ENCODE measurements around the gene CADM3.

CADM3 gene

DNA sequence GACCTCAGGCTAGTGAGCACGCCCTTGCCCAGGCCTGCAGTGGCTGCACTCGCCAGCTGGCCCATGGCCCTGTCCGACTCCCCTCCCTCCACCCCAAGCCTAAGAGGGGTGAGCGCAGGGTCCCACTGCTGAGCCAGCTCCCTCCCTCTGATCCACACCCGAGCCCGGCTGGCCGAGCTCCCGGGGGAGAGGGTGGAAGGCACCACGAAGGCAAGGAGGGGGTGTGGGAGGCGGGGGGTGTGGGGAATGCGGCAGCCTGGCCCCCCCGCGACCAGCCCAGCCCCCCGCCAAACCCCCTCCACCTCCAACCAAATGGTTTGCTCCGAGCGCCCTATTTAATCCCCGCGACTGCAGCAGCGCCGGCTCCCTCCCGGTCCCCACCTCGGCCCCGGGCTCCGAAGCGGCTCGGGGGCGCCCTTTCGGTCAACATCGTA is at the start of gene CADM3:
CADM3 (plus strand) TSS at position 362 of the 434 bp plus-strand sequence. CDS start 151 bp downstream, outside the sequence.
- no peak for ATAC-seq
- H3K4me3 Mint-ChIP-seq, result peak within 1 kb of the TSS; percentile 69
- peaks cover 37% of the 10 kb centered on the region for H3K27me3 Mint-ChIP-seq
- H3K4me1 Mint-ChIP-seq, result peaks cover 26% of the 10 kb centered on the region
- H3K9me3 Mint-ChIP-seq, result no peaks in the 10 kb centered on the region
- H3K36me3 Mint-ChIP-seq, result no peaks in the 10 kb centered on the region
- no peak within 1 kb of the TSS for H3K27ac Mint-ChIP-seq

DNA sequence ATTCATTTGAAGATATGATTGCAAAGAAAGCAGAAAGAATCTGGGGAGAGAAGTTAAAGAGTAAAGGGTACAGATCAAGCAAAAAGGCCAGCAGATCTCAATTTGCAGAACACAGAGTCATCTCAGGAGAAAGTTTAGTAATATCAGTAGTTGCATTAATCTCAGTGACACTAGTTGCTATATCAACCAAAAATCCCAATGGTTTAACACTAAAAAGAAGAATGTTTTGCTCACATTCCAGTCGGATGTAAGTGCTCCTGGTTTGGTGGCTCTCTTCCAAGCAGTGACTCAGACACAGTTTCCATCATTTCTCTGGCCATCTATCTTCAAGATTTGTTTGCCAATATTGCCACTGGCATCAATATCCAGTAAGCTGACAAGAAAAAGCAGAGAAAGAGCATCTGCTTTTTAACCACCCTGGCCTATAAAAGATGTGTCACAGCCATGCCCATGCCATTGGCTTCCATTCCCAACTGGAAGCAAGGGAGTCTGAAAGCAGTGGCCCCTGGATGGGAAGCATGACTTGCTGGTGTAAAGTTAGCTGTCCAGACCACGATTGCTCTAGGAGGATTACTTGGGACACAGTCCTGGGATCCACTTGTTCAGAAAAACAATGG is 49.3 kb upstream of the CADM3 start:
- Mint-ChIP-seq H3K36me3 (no peaks in the 10 kb centered on the region), H3K27ac (peak overlapping the region; percentile 81), H3K9me3 (no peaks in the 10 kb centered on the region), H3K4me1 (peaks cover 12% of the 10 kb centered on the region), H3K27me3 (no peaks in the 10 kb centered on the region), H3K4me3 (no peak overlapping the region)
- peak; percentile 83 for ATAC-seq

DNA sequence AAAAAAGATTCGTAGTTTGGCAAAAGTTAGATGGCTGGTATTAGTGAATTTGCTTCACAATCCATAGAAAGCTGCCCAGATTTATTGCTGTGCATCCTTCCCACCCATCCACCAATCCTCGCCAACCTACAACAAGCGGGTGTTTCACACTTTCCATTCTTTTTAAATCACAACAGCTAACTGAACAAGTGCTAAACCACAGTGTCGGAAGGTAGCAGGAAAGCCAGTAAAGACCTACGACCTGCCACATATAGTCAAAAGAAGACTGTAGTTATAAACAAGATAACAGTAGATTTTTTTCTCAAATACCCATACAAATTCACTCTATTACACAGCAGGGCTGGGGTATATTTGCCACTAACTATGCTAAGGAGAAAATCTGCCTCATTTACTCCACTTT is 47.8 kb upstream of the CADM3 start:
- no peak for ATAC-seq
- no peaks in the 10 kb centered on the region for H3K27me3 Mint-ChIP-seq

GRCh38 chr1:159132271-159132881 is 39.0 kb upstream of the CADM3 start:
- H3K4me3 Mint-ChIP-seq, result no peak overlapping the region
- H3K9me3 Mint-ChIP-seq, result no peaks in the 10 kb centered on the region
- ATAC-seq, result no peak
- H3K27ac Mint-ChIP-seq, result no peak overlapping the region
- H3K4me1 Mint-ChIP-seq, result no peaks in the 10 kb centered on the region
- no peaks in the 10 kb centered on the region for H3K36me3 Mint-ChIP-seq
- H3K27me3 Mint-ChIP-seq, result no peaks in the 10 kb centered on the region

More for the DNA sequence above, 47.8 kb upstream of the CADM3 start:
- Mint-ChIP-seq H3K4me1 (peaks cover 12% of the 10 kb centered on the region), H3K27ac (no peak overlapping the region), H3K36me3 (no peaks in the 10 kb centered on the region), H3K9me3 (no peaks in the 10 kb centered on the region), H3K4me3 (no peak overlapping the region)

GRCh38 chr1:159140474-159140873 is 30.9 kb upstream of the CADM3 start:
- Mint-ChIP-seq H3K4me3 (no peak overlapping the region), H3K36me3 (no peaks in the 10 kb centered on the region), H3K4me1 (no peaks in the 10 kb centered on the region), H3K27me3 (no peaks in the 10 kb centered on the region), H3K9me3 (no peaks in the 10 kb centered on the region), H3K27ac (no peak overlapping the region)
- no peak for ATAC-seq

- H3K9me3 Mint-ChIP-seq, result no peaks in the 10 kb centered on the region
- no peaks in the 10 kb centered on the region for H3K4me1 Mint-ChIP-seq
- no peak overlapping the region for H3K4me3 Mint-ChIP-seq
- H3K27me3 Mint-ChIP-seq, result peaks cover 5% of the 10 kb centered on the region
- peaks cover 7% of the 10 kb centered on the region for H3K36me3 Mint-ChIP-seq
- no peak for ATAC-seq
- H3K27ac Mint-ChIP-seq, result no peak overlapping the region
These were observed 29.6 kb upstream of the CADM3 start for GRCh38 chr1:159141584-159142390.

GRCh38 chr1:159142391-159142663 is 29.1 kb upstream of the CADM3 start:
- no peak overlapping the region for H3K4me3 Mint-ChIP-seq
- H3K27ac Mint-ChIP-seq, result no peak overlapping the region
- H3K36me3 Mint-ChIP-seq, result peaks cover 9% of the 10 kb centered on the region
- H3K27me3 Mint-ChIP-seq, result peaks cover 9% of the 10 kb centered on the region
- no peaks in the 10 kb centered on the region for H3K4me1 Mint-ChIP-seq
- H3K9me3 Mint-ChIP-seq, result no peaks in the 10 kb centered on the region
- ATAC-seq, result no peak

- Mint-ChIP-seq H3K9me3 (no peaks in the 10 kb centered on the region), H3K27ac (no peak overlapping the region), H3K36me3 (peaks cover 9% of the 10 kb centered on the region), H3K4me1 (no peaks in the 10 kb centered on the region), H3K27me3 (peaks cover 9% of the 10 kb centered on the region), H3K4me3 (no peak overlapping the region)
- no peak for ATAC-seq
These were observed 28.5 kb upstream of the CADM3 start for GRCh38 chr1:159142726-159143510.

GRCh38 chr1:159144571-159144970 is 26.8 kb upstream of the CADM3 start:
- Mint-ChIP-seq H3K27me3 (peaks cover 9% of the 10 kb centered on the region), H3K4me1 (no peaks in the 10 kb centered on the region), H3K4me3 (no peak overlapping the region)

DNA sequence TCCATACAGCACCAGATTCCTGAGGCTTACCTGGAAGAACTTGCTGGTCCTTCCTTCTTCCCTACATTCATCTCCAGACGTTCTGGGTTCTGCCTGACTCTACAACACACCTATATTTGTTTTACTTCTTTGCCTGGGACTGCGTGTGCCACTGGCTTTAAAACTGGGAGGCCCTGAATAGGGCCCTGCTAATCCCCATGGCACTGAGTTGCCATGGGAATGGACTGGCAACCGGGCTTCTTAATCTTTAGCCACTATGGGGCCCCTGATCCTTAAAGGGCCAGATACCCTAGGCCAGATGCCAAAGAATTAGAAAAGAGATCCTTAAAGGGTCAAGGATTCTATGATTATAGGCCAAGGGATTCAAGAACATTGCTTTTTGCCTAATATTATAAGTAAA is 24.4 kb upstream of the CADM3 start:
- ATAC-seq, result no peak
- peaks cover 16% of the 10 kb centered on the region for H3K27me3 Mint-ChIP-seq
- no peak overlapping the region for H3K4me3 Mint-ChIP-seq
- peaks cover 2% of the 10 kb centered on the region for H3K4me1 Mint-ChIP-seq
- no peaks in the 10 kb centered on the region for H3K9me3 Mint-ChIP-seq
- peaks cover 9% of the 10 kb centered on the region for H3K36me3 Mint-ChIP-seq
- no peak overlapping the region for H3K27ac Mint-ChIP-seq

More at GRCh38 chr1:159144571-159144970, 26.8 kb upstream of the CADM3 start:
- no peaks in the 10 kb centered on the region for H3K9me3 Mint-ChIP-seq
- no peak for ATAC-seq
- H3K27ac Mint-ChIP-seq, result no peak overlapping the region
- H3K36me3 Mint-ChIP-seq, result peaks cover 9% of the 10 kb centered on the region

GRCh38 chr1:159152031-159152430 is 19.4 kb upstream of the CADM3 start:
- Mint-ChIP-seq H3K9me3 (no peaks in the 10 kb centered on the region), H3K27me3 (peaks cover 9% of the 10 kb centered on the region), H3K36me3 (peaks cover 3% of the 10 kb centered on the region), H3K27ac (no peak overlapping the region), H3K4me1 (peaks cover 17% of the 10 kb centered on the region), H3K4me3 (no peak overlapping the region)
- ATAC-seq, result no peak

DNA sequence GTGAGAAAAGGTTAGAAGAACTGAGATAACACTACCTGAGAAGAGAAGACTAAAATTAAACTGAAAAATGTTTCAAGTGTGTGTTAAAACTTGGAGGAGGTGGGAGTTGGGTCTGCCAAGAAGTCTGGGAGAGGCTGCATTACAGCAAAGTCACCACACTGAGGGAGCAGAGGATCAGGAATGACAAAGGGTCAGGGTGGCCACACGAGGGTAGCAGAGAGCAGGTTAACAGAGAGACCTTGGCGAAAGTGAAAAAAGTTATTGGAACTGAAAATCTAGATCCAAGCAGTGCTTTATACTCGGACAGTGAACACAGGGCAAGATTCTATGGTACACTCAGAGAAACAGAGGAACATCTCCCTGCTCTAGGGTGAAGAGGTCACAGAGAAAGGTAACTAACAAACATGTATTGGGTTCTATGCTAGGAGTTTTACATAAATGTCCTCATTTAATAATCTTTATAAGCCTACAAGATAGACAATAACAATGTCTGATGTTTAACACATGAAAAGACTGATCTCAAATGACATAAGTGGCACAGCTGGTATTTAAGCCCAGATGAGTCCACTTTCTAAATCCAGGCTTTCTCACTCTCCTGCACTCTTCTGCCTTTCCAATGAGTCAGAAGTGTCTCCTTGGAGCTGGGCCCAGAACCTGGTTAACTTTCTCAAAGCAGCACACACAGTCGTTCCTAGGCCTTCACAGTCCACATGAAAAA is 10.3 kb upstream of the CADM3 start:
- Mint-ChIP-seq H3K9me3 (no peaks in the 10 kb centered on the region), H3K27ac (no peak overlapping the region), H3K27me3 (no peaks in the 10 kb centered on the region), H3K4me3 (no peak overlapping the region), H3K4me1 (peaks cover 15% of the 10 kb centered on the region), H3K36me3 (peaks cover 16% of the 10 kb centered on the region)
- ATAC-seq, result peak; percentile 89

DNA sequence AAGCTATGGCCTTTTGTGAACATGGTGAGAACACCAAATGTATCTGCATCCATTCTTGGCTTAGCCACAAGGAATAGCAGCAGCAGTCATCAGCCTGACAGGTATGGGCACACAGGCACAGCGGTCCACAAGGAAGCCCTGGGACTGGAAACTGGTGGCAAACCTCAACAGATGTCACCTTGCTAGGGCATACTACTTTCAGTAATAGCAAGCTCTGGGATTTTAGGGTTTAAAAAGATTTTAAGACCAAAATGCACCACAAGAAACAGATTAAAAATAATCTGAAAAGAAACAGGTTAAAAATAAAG is 9.7 kb upstream of the CADM3 start:
- no peak for ATAC-seq

GRCh38 chr1:159162516-159163265 is 8.7 kb upstream of the CADM3 start:
- H3K4me3 Mint-ChIP-seq, result no peak overlapping the region
- H3K9me3 Mint-ChIP-seq, result no peaks in the 10 kb centered on the region
- no peak for ATAC-seq
- H3K36me3 Mint-ChIP-seq, result peaks cover 10% of the 10 kb centered on the region
- no peak overlapping the region for H3K27ac Mint-ChIP-seq
- H3K4me1 Mint-ChIP-seq, result peaks cover 15% of the 10 kb centered on the region
- no peaks in the 10 kb centered on the region for H3K27me3 Mint-ChIP-seq

More for the DNA sequence above, 9.7 kb upstream of the CADM3 start:
- H3K27me3 Mint-ChIP-seq, result no peaks in the 10 kb centered on the region
- peaks cover 15% of the 10 kb centered on the region for H3K4me1 Mint-ChIP-seq
- H3K4me3 Mint-ChIP-seq, result no peak overlapping the region
- H3K36me3 Mint-ChIP-seq, result peaks cover 16% of the 10 kb centered on the region
- no peak overlapping the region for H3K27ac Mint-ChIP-seq
- H3K9me3 Mint-ChIP-seq, result no peaks in the 10 kb centered on the region

All from stimulated activated memory B cell treated with anti-CD40 and anti-IgM and Interleukin-4, amounts not matched to agents 10 μg/mL and 1 μg/mL and 100 μg/mL, for 72 hours (primary cell).